ENCODE results near the gene OR2V2.

The OR2V2 gene

GRCh38 chr5:181198905-181199519 is 51.6 kb downstream of the OR2V2 start:
- no peak overlapping the region for H3K4me3 ChIP-seq (ENCODE audit: low read length)
- H3K9ac ChIP-seq (ENCODE audit: low read length): no peak overlapping the region
- no peaks in the 10 kb centered on the region for H3K9me3 ChIP-seq (ENCODE audit: control insufficient read depth, low read length)
- peaks cover 10% of the 10 kb centered on the region for H3K4me1 ChIP-seq (ENCODE audit: control insufficient read depth, insufficient read depth, low read length)
- no peak for DNase-seq (ENCODE audit: low read depth)
- no peaks in the 10 kb centered on the region for H3K27me3 ChIP-seq (replicated peaks; ENCODE audit: control insufficient read depth, insufficient read depth, low read length)
- H3K36me3 ChIP-seq (ENCODE audit: control insufficient read depth, insufficient read depth, low read length, severe bottlenecking): no peaks in the 10 kb centered on the region

- DNase-seq (ENCODE audit: low read depth): no peak
- Histone ChIP-seq H3K9me3 (ENCODE audit: control insufficient read depth, low read length) (no peaks in the 10 kb centered on the region), H3K27me3 (replicated peaks; ENCODE audit: control insufficient read depth, insufficient read depth, low read length) (no peaks in the 10 kb centered on the region), H3K36me3 (ENCODE audit: control insufficient read depth, insufficient read depth, low read length, severe bottlenecking) (no peaks in the 10 kb centered on the region), H3K4me3 (ENCODE audit: low read length) (no peak overlapping the region), H3K4me1 (ENCODE audit: control insufficient read depth, insufficient read depth, low read length) (peaks cover 11% of the 10 kb centered on the region), H3K9ac (ENCODE audit: low read length) (no peak overlapping the region)
Measured at GRCh38 chr5:181199881-181200638, 52.7 kb downstream of the OR2V2 start.

GRCh38 chr5:181200816-181201215 is 53.4 kb downstream of the OR2V2 start:
- Histone ChIP-seq H3K4me1 (ENCODE audit: control insufficient read depth, insufficient read depth, low read length) (peaks cover 16% of the 10 kb centered on the region), H3K4me3 (ENCODE audit: low read length) (no peak overlapping the region), H3K27me3 (replicated peaks; ENCODE audit: control insufficient read depth, insufficient read depth, low read length) (no peaks in the 10 kb centered on the region), H3K9me3 (ENCODE audit: control insufficient read depth, low read length) (no peaks in the 10 kb centered on the region), H3K36me3 (ENCODE audit: control insufficient read depth, insufficient read depth, low read length, severe bottlenecking) (no peaks in the 10 kb centered on the region), H3K9ac (ENCODE audit: low read length) (no peak overlapping the region)
- no peak for DNase-seq (ENCODE audit: low read depth)

- peak; percentile 41 for DNase-seq (ENCODE audit: low read depth)
- Histone ChIP-seq H3K4me1 (ENCODE audit: control insufficient read depth, insufficient read depth, low read length) (peaks cover 21% of the 10 kb centered on the region), H3K9me3 (ENCODE audit: control insufficient read depth, low read length) (no peaks in the 10 kb centered on the region), H3K36me3 (ENCODE audit: control insufficient read depth, insufficient read depth, low read length, severe bottlenecking) (no peaks in the 10 kb centered on the region), H3K27me3 (replicated peaks; ENCODE audit: control insufficient read depth, insufficient read depth, low read length) (no peaks in the 10 kb centered on the region), H3K4me3 (ENCODE audit: low read length) (no peak overlapping the region), H3K9ac (ENCODE audit: low read length) (no peak overlapping the region)
Measured at GRCh38 chr5:181203093-181203711, 55.8 kb downstream of the OR2V2 start.

- no peaks in the 10 kb centered on the region for H3K27me3 ChIP-seq (replicated peaks; ENCODE audit: control insufficient read depth, insufficient read depth, low read length)
Measured at GRCh38 chr5:181203777-181204112, 56.4 kb downstream of the OR2V2 start.

GRCh38 chr5:181204113-181204825 is 56.9 kb downstream of the OR2V2 start:
- Histone ChIP-seq H3K4me1 (ENCODE audit: control insufficient read depth, insufficient read depth, low read length) (peaks cover 21% of the 10 kb centered on the region), H3K4me3 (ENCODE audit: low read length) (peak overlapping the region; percentile 72), H3K27me3 (replicated peaks; ENCODE audit: control insufficient read depth, insufficient read depth, low read length) (no peaks in the 10 kb centered on the region), H3K9ac (ENCODE audit: low read length) (no peak overlapping the region), H3K36me3 (ENCODE audit: control insufficient read depth, insufficient read depth, low read length, severe bottlenecking) (no peaks in the 10 kb centered on the region), H3K9me3 (ENCODE audit: control insufficient read depth, low read length) (no peaks in the 10 kb centered on the region)
- peak; percentile 75 for DNase-seq (ENCODE audit: low read depth)

More at GRCh38 chr5:181203777-181204112, 56.4 kb downstream of the OR2V2 start:
- no peak overlapping the region for H3K9ac ChIP-seq (ENCODE audit: low read length)
- no peaks in the 10 kb centered on the region for H3K36me3 ChIP-seq (ENCODE audit: control insufficient read depth, insufficient read depth, low read length, severe bottlenecking)
- no peak for DNase-seq (ENCODE audit: low read depth)
- H3K9me3 ChIP-seq (ENCODE audit: control insufficient read depth, low read length): no peaks in the 10 kb centered on the region
- H3K4me1 ChIP-seq (ENCODE audit: control insufficient read depth, insufficient read depth, low read length): peaks cover 21% of the 10 kb centered on the region
- peak overlapping the region; percentile 72 for H3K4me3 ChIP-seq (ENCODE audit: low read length)

- Histone ChIP-seq H3K27me3 (replicated peaks; ENCODE audit: control insufficient read depth, insufficient read depth, low read length) (no peaks in the 10 kb centered on the region), H3K9me3 (ENCODE audit: control insufficient read depth, low read length) (no peaks in the 10 kb centered on the region), H3K4me1 (ENCODE audit: control insufficient read depth, insufficient read depth, low read length) (peaks cover 21% of the 10 kb centered on the region), H3K4me3 (ENCODE audit: low read length) (peak within 1 kb of the TSS; percentile 72), H3K9ac (ENCODE audit: low read length) (peak within 1 kb of the TSS; percentile 34), H3K36me3 (ENCODE audit: control insufficient read depth, insufficient read depth, low read length, severe bottlenecking) (no peaks in the 10 kb centered on the region)
- DNase-seq (ENCODE audit: low read depth): peak; percentile 70
Measured at GRCh38 chr5:181204826-181205760, 57.7 kb downstream of the OR2V2 start, which contains the start of gene TRIM7. TSS of gene TRIM7 (minus strand) at chr5:181205196. CDS start at chr5:181205110, 86 bp downstream.

- H3K27me3 ChIP-seq (replicated peaks; ENCODE audit: control insufficient read depth, insufficient read depth, low read length): no peaks in the 10 kb centered on the region
- no peak for DNase-seq (ENCODE audit: low read depth)
- H3K9ac ChIP-seq (ENCODE audit: low read length): no peak overlapping the region
Measured at GRCh38 chr5:181205761-181206649, 58.6 kb downstream of the OR2V2 start.

GRCh38 chr5:181207214-181207959 is 60.0 kb downstream of the OR2V2 start:
- Histone ChIP-seq H3K4me1 (ENCODE audit: control insufficient read depth, insufficient read depth, low read length) (peaks cover 21% of the 10 kb centered on the region), H3K36me3 (ENCODE audit: control insufficient read depth, insufficient read depth, low read length, severe bottlenecking) (no peaks in the 10 kb centered on the region), H3K9ac (ENCODE audit: low read length) (peak overlapping the region; percentile 84), H3K9me3 (ENCODE audit: control insufficient read depth, low read length) (no peaks in the 10 kb centered on the region), H3K4me3 (ENCODE audit: low read length) (peak overlapping the region; percentile 89), H3K27me3 (replicated peaks; ENCODE audit: control insufficient read depth, insufficient read depth, low read length) (no peaks in the 10 kb centered on the region)
- peak; percentile 92 for DNase-seq (ENCODE audit: low read depth)

More at GRCh38 chr5:181205761-181206649, 58.6 kb downstream of the OR2V2 start:
- peak overlapping the region; percentile 69 for H3K4me3 ChIP-seq (ENCODE audit: low read length)
- no peaks in the 10 kb centered on the region for H3K9me3 ChIP-seq (ENCODE audit: control insufficient read depth, low read length)
- H3K4me1 ChIP-seq (ENCODE audit: control insufficient read depth, insufficient read depth, low read length): peaks cover 21% of the 10 kb centered on the region
- H3K36me3 ChIP-seq (ENCODE audit: control insufficient read depth, insufficient read depth, low read length, severe bottlenecking): no peaks in the 10 kb centered on the region
